Fibroblast of the aortic adventitia (primary cell): ENCODE results near the gene CCR6. TPM values are rescaled to one million over a fixed set of nuclear protein-coding genes. Genes with fewer than 3 reads are reported as not detected.

ENCODE experiments used
- DNase-seq: peaks from one replicate; pipeline ENCODE4 v3.0.0-alpha.2; 2010; ENCODE audit warnings: low read depth
- H3K4me3 ChIP-seq: 2 replicates; pipeline ENCODE4 v1.5.1; 2011; ENCODE audit warnings: low read depth, mild to moderate bottlenecking, control low read depth, low read length, moderate library complexity
- CTCF ChIP-seq: IDR thresholded peaks from 2 replicates; pipeline ENCODE4 v1.5.1; 2011; ENCODE audit warnings: mild to moderate bottlenecking, low read length, control low read depth, inconsistent platforms; ENCODE audit not compliant: insufficient read depth
- total RNA-seq: library from RNA; depleted of rRNA; stranded (reverse); fragments of >200 nt; gene quantifications from 2 replicates; pipeline ENCODE4 v1.2.3, GENCODE V29; 2012; ENCODE audit warnings: low replicate concordance

Gene CCR6
- total RNA-seq, 1 donor: not detected

- H3K4me3 ChIP-seq: no peak overlapping the region
- no peak for DNase-seq
- TF ChIP-seq CTCF: no peak
Observed at GRCh38 chr6:167119670-167120582, 3.0 kb upstream of the CCR6 start.

DNA sequence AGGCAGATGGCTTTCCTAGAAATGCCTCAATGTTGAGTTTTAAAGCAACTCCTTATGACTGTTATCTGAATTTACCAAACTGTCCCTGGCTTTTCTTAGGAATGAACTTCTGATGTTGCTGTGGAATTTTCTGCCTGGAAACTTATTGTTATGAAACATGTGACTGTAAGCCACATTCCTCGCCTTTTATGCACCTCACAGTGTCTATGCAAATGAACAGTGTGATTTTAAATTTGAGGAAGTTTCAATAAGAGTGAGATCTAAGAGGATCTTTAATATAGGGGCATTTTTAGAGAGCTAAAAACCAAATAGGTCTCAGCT is 2.4 kb upstream of the CCR6 start:
- no peak for DNase-seq
- H3K4me3 ChIP-seq: no peak overlapping the region
- TF ChIP-seq CTCF: no peak

GRCh38 chr6:167121335-167121841 is 1.5 kb upstream of the CCR6 start:
- no peak for DNase-seq
- no peak for TF ChIP-seq CTCF

DNA sequence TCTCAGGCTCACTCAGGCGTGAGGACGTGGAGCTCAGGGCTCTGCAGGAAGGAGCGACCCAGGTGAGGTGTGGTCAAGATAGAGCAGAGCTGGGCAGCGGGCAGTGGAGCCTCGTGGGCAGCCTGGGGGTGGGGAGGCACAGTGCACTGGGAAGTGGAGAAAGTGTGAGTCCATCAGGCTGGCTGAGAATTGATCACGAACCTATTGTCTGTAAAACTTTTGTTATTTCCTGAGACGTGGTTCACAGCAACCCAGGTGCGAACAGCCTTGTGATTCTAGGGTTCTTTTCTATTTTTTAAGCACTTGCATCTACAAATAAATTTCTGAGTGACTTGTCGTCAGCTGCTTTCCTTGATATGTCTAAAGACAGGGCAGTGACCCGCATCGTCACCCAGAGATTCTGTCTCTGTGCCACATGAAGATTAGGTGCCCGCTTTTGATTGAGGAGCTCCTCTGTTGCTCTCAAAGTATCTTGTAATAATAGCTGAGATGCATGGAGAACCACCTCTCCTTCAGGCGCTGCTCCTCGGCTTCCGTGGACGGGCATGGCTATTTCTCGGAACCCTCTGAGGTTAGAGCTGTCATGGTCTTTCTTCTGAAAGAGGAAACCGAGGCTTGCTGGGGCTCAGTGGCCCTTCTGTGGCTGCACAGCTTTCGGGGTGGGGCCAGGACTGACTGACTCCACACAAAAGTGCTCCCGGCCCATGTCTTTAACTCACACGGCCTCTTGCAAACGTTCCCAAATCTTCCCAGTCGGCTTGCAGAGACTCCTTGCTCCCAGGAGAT is 662 bp upstream of the CCR6 start:
- no peak for TF ChIP-seq CTCF
- DNase-seq: no peak
- H3K4me3 ChIP-seq: no peak overlapping the region

More at GRCh38 chr6:167121335-167121841, 1.5 kb upstream of the CCR6 start:
- no peak overlapping the region for H3K4me3 ChIP-seq

- no peak overlapping the region for H3K4me3 ChIP-seq
- DNase-seq: no peak
- TF ChIP-seq CTCF: no peak
Observed at GRCh38 chr6:167124753-167125152, 1.9 kb downstream of the CCR6 start.

GRCh38 chr6:167125410-167125809 is 2.5 kb downstream of the CCR6 start:
- no peak overlapping the region for H3K4me3 ChIP-seq
- no peak for TF ChIP-seq CTCF
- no peak for DNase-seq
